Tibial nerve (tissue), 4 donors: Measurements from ENCODE around the gene NEGR1. TPM values are rescaled to one million over a fixed set of nuclear protein-coding genes. Genes with fewer than 3 reads are reported as not detected.

Experiments used
- DNase-seq, 2 donors: peaks; one replicate each; pipeline ENCODE4 v3.0.0-alpha.2; 2019; ENCODE audit warnings: low spot score in 2 of 2
- H3K27ac ChIP-seq, 4 donors: fragments of 200-600 bp; sonication (generic) in 3 of 4; one replicate each; pipeline ENCODE4 v1.5.1; 2017 to 2019; ENCODE audit warnings: mild to moderate bottlenecking in 1 of 4
- H3K27me3 ChIP-seq, 2 donors: fragments of 200-600 bp; sonication (generic) in 1 of 2; one replicate each; pipeline versions ENCODE4 v1.5.1 to v1.6.0; 2017 to 2019
- H3K36me3 ChIP-seq, 3 donors: fragments of 200-600 bp; sonication (generic); one replicate each; pipeline ENCODE4 v1.5.1; 2018 to 2019
- H3K4me1 ChIP-seq, 4 donors: fragments of 200-600 bp; sonication (generic) in 3 of 4; one replicate each; pipeline ENCODE4 v1.5.1; 2017 to 2019
- H3K4me3 ChIP-seq, 4 donors: fragments of 200-600 bp; sonication (generic) in 3 of 4; one replicate each; pipeline ENCODE4 v1.5.1; 2017 to 2019; ENCODE audit warnings: mild to moderate bottlenecking in 1 of 4, moderate library complexity in 1 of 4
- H3K9me3 ChIP-seq, 4 donors: fragments of 200-600 bp; sonication (generic) in 3 of 4; one replicate each; pipeline ENCODE4 v1.5.1; 2017 to 2019
- EP300 ChIP-seq, 2 donors: sonication (generic); formaldehyde crosslinking; IDR thresholded peaks; one replicate each; pipeline ENCODE4 v1.6.1; 2017; ENCODE audit warnings: antibody characterized with exemption in 2 of 2, mild to moderate bottlenecking in 1 of 2
- POLR2A ChIP-seq, 2 donors: fragments of 450-650 bp; IDR thresholded peaks; one replicate each; pipeline ENCODE4 v1.6.1; 2017; ENCODE audit warnings: antibody characterized with exemption in 2 of 2, mild to moderate bottlenecking in 2 of 2, moderate library complexity in 2 of 2
- WGBS, 2 donors: methylation state at CpG; one replicate each; pipeline ENCODE4 v1.1.5; 2018; 5-methylcytosine and 5-hydroxymethylcytosine counted together
- total RNA-seq, 4 donors: library from RNA; depleted of rRNA; stranded (reverse); fragments of >200 nt; gene quantifications; one replicate each; pipeline ENCODE4 v1.1.0, GENCODE V29; 2016
- TF ChIP-seq, protein P1 (sequence below), 5 experiments: fragments of 200-600 bp in 3 of 5; fragments of 450-650 bp in 2 of 5; sonication (generic) in 3 of 5; IDR thresholded peaks; one replicate each; pipeline ENCODE4 v1.5.1; 2016 to 2019; ENCODE audit warnings: antibody characterized with exemption in 5 of 5, mild to moderate bottlenecking in 3 of 5, moderate library complexity in 2 of 5

The NEGR1 gene
- total RNA-seq, 4 donors from 2014 or later = 46.0 to 58.2 (median 52.4) TPM

DNA sequence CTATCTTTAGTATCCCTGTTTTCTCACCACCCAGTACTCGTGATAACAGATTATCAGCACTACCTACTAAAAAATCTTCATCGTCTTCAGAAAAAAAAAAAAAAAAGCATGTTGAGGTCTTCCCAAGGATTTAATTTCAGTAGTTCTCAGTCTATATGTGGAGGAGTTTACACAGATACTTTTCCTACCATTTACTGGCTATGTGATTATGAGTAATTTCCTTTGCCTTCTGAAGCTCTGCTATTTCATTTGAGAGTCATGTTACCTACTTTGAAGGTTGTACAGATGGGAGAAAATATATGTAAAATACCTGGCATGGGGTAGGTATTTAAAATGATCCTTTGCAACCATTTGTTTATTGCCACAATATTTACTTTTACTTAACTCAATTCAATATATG lies 399.7 kb downstream of the NEGR1 start:
- no peak for DNase-seq
- TF ChIP-seq EP300 (IDR thresholded peaks at IDR 0.05) = no peak
- no peak for TF ChIP-seq POLR2A (IDR thresholded peaks at IDR 0.05)
- TF ChIP-seq, protein P1, sequence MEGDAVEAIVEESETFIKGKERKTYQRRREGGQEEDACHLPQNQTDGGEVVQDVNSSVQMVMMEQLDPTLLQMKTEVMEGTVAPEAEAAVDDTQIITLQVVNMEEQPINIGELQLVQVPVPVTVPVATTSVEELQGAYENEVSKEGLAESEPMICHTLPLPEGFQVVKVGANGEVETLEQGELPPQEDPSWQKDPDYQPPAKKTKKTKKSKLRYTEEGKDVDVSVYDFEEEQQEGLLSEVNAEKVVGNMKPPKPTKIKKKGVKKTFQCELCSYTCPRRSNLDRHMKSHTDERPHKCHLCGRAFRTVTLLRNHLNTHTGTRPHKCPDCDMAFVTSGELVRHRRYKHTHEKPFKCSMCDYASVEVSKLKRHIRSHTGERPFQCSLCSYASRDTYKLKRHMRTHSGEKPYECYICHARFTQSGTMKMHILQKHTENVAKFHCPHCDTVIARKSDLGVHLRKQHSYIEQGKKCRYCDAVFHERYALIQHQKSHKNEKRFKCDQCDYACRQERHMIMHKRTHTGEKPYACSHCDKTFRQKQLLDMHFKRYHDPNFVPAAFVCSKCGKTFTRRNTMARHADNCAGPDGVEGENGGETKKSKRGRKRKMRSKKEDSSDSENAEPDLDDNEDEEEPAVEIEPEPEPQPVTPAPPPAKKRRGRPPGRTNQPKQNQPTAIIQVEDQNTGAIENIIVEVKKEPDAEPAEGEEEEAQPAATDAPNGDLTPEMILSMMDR (IDR thresholded peaks at IDR 0.05) = no peak
- H3K27me3 ChIP-seq = no peaks in the 10 kb centered on the region
- no peak overlapping the region for H3K4me3 ChIP-seq
- 39 to 51% methylated on average over 2 of the region's 2 CpGs for WGBS, 2 donors
- H3K36me3 ChIP-seq = no peaks in the 10 kb centered on the region
- H3K9me3 ChIP-seq = no peaks in the 10 kb centered on the region
- peaks cover 0 to 14% (median 0%) of the 10 kb centered on the region in 4 donors for H3K4me1 ChIP-seq
- H3K27ac ChIP-seq = no peak overlapping the region

- Histone ChIP-seq H3K4me3 (no peak overlapping the region), H3K27me3 (no peaks in the 10 kb centered on the region), H3K9me3 (no peaks in the 10 kb centered on the region), H3K27ac (no peak overlapping the region), H3K4me1 (peaks cover 0 to 14% (median 0%) of the 10 kb centered on the region in 4 donors), H3K36me3 (no peaks in the 10 kb centered on the region)
- DNase-seq = peak in 1 of 2 donors; percentile 13
- no peak for TF ChIP-seq EP300 (IDR thresholded peaks at IDR 0.05)
- TF ChIP-seq POLR2A (IDR thresholded peaks at IDR 0.05) = no peak
- TF ChIP-seq, protein P1 (IDR thresholded peaks at IDR 0.05) = no peak
- WGBS, 2 donors = 27 to 32% methylated on average over 3 of the region's 3 CpGs
Measured at GRCh38 chr1:71882226-71882625, 400.1 kb downstream of the NEGR1 start.

DNA sequence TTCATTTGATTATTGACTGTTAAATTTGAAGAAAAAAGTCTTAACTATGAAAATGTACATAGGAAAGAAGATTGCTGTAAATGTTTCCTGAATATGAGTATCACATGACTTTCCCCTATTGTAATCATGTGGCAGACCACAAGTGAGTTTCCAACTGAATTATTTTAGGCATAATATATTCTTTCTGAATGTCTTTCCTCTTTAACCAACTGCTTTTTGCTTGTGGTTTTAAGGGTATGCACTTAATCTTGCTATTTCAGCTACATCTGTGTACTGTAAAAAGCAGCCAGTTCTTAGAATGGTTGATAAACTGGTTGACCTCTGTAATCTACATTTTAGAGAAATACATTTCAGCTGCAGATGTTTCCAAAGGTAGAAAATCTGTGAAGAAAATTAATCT lies 400.7 kb downstream of the NEGR1 start:
- TF ChIP-seq, protein P1 (IDR thresholded peaks at IDR 0.05) = no peak
- TF ChIP-seq POLR2A (IDR thresholded peaks at IDR 0.05) (no peak), EP300 (IDR thresholded peaks at IDR 0.05) (no peak)
- no peak for DNase-seq
- H3K4me1 ChIP-seq = peaks cover 0 to 14% (median 0%) of the 10 kb centered on the region in 4 donors
- no peaks in the 10 kb centered on the region for H3K9me3 ChIP-seq
- no peaks in the 10 kb centered on the region for H3K27me3 ChIP-seq
- no peak overlapping the region for H3K27ac ChIP-seq
- H3K4me3 ChIP-seq = no peak overlapping the region
- H3K36me3 ChIP-seq = no peaks in the 10 kb centered on the region

- Histone ChIP-seq H3K27me3 (no peaks in the 10 kb centered on the region), H3K9me3 (no peaks in the 10 kb centered on the region), H3K27ac (no peak overlapping the region), H3K4me1 (no peaks in the 10 kb centered on the region), H3K4me3 (no peak overlapping the region), H3K36me3 (no peaks in the 10 kb centered on the region)
- DNase-seq = no peak
- TF ChIP-seq, protein P1 (IDR thresholded peaks at IDR 0.05) = no peak
- TF ChIP-seq EP300 (IDR thresholded peaks at IDR 0.05) (no peak), POLR2A (IDR thresholded peaks at IDR 0.05) (no peak)
Measured at GRCh38 chr1:71869326-71869725, 413.0 kb downstream of the NEGR1 start.

DNA sequence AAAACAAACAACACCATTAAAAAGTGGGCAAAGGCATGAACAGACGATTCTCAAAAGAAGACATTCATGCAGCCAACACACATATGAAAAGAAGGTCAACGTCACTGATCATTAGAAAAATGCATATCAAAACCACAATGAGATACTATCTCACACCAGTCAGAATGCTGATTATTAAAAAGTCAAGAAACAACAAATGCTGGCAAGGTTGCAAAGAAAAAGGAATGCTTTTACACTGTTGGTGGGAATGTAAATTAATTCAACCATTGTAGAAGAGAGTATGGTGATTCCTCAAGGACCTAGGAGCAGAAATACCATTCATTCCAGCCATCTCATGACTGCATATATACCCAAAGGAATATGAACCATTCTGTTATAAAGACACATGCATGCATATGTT lies 419.6 kb downstream of the NEGR1 start:
- 41 to 51% methylated on average over 2 of the region's 2 CpGs for WGBS, 2 donors
- Histone ChIP-seq H3K27me3 (no peaks in the 10 kb centered on the region), H3K4me1 (peaks cover 0 to 6% (median 0%) of the 10 kb centered on the region in 4 donors), H3K4me3 (no peak overlapping the region), H3K27ac (no peak overlapping the region), H3K9me3 (no peaks in the 10 kb centered on the region), H3K36me3 (no peaks in the 10 kb centered on the region)
- TF ChIP-seq POLR2A (IDR thresholded peaks at IDR 0.05) (no peak), EP300 (IDR thresholded peaks at IDR 0.05) (no peak)
- TF ChIP-seq, protein P1 (IDR thresholded peaks at IDR 0.05) = no peak
- DNase-seq = no peak
